NOMO-1 (cell line): ENCODE data around the gene GNG3.
"Not testable (repeated sequence)": the region's sequence is repeated elsewhere in the genome, so short reads cannot be mapped to it uniquely, and the experiment has no call there.

Experiments used
- DNase-seq, 2 experiments: peaks; one replicate each; lab custom pipeline; 2025; ENCODE audit not compliant: unreplicated experiment in 2 of 2; lab: John Stamatoyannopoulos, UW

GNG3 gene

GRCh38 chr11:62707277-62707861, at the start of gene GNG3, which contains the start of gene BSCL2:
TSS of gene GNG3 (plus strand) at chr11:62707676. CDS start at chr11:62708296, 620 bp downstream.
TSS of gene BSCL2 (minus strand) at chr11:62707424. CDS start at chr11:62707195, 229 bp downstream.
- DNase-seq = no peak

- peak in 1 of 2 experiments; percentile 61 for DNase-seq
Observed at GRCh38 chr11:62664405-62665074, 42.9 kb upstream of the GNG3 start.

GRCh38 chr11:62665075-62665598, 42.3 kb upstream of the GNG3 start, which contains the start of the genes C11orf98 and CSKMT:
TSS of gene C11orf98 (minus strand) at chr11:62665210. CDS start at chr11:62665169, 41 bp downstream.
TSS of gene CSKMT (plus strand) at chr11:62665312. CDS start at chr11:62665880, 568 bp downstream.
- DNase-seq = peak; percentile 84 to 91

GRCh38 chr11:62665599-62666258, 41.7 kb upstream of the GNG3 start:
- DNase-seq = peak; percentile 37 to 62

GRCh38 chr11:62666259-62666926, 41.1 kb upstream of the GNG3 start:
- DNase-seq = no peak

GRCh38 chr11:62667460-62667859, 40.0 kb upstream of the GNG3 start:
- no peak for DNase-seq

GRCh38 chr11:62669420-62670161, 37.9 kb upstream of the GNG3 start:
- no peak for DNase-seq

- DNase-seq = peak in 1 of 2 experiments; percentile 51
Observed at GRCh38 chr11:62671236-62671607, 36.3 kb upstream of the GNG3 start.

- DNase-seq = peak; percentile 88 to 92
Observed at GRCh38 chr11:62671608-62672389, 35.7 kb upstream of the GNG3 start, which contains the start of the genes LBHD1 and UQCC3. TSS of gene LBHD1 (minus strand) at chr11:62672267. CDS start at chr11:62670031, 2,236 bp downstream. TSS of gene UQCC3 (plus strand) at chr11:62671673. CDS start at chr11:62671746, 73 bp downstream.

GRCh38 chr11:62673196-62673525, 34.3 kb upstream of the GNG3 start:
- no peak for DNase-seq

GRCh38 chr11:62675415-62675814, 32.1 kb upstream of the GNG3 start:
- DNase-seq = not testable (repeated sequence)

GRCh38 chr11:62676698-62677097, 30.8 kb upstream of the GNG3 start:
- DNase-seq = no peak

- DNase-seq = no peak
Observed at GRCh38 chr11:62677156-62677555, 30.3 kb upstream of the GNG3 start.

GRCh38 chr11:62677714-62678113, 29.8 kb upstream of the GNG3 start:
- no peak for DNase-seq

GRCh38 chr11:62678433-62678769, 29.1 kb upstream of the GNG3 start:
- DNase-seq = no peak

- DNase-seq = peak; percentile 86 to 88
Observed at GRCh38 chr11:62678770-62679696, 28.4 kb upstream of the GNG3 start, which contains the start of gene UBXN1. TSS of gene UBXN1 (minus strand) at chr11:62679073. CDS start at chr11:62678923, 150 bp downstream.

- DNase-seq = peak; percentile 8 to 50
Observed at GRCh38 chr11:62680825-62681240, 26.6 kb upstream of the GNG3 start.

- DNase-seq = no peak
Observed at GRCh38 chr11:62682518-62682917, 25.0 kb upstream of the GNG3 start.
